Prostate gland (tissue), 2 donors: ENCODE measurements around the gene GID8. TPM values are rescaled to one million over a fixed set of nuclear protein-coding genes. Genes with fewer than 3 reads are reported as not detected.

ENCODE experiments used
- DNase-seq: peaks from one replicate; pipeline ENCODE4 v3.0.0-alpha.2; 2019; ENCODE audit warnings: low spot score
- H3K27ac ChIP-seq, 2 donors: fragments of 200-600 bp; sonication (generic); 2 replicates each; pipeline ENCODE4 v1.5.1; 2017 to 2019
- H3K27me3 ChIP-seq: fragments of 200-600 bp; sonication (generic); replicated peaks from 2 replicates; pipeline ENCODE4 v1.5.1; 2019; ENCODE audit not compliant: insufficient read depth
- H3K36me3 ChIP-seq, 2 donors: fragments of 200-600 bp; sonication (generic); 1 replicate in 1 of 2; 2 replicates in 1 of 2; pipeline versions ENCODE4 v1.5.1 to v1.8.1; 2017 to 2019
- H3K4me1 ChIP-seq: fragments of 200-600 bp; sonication (generic); replicated peaks from 2 replicates; pipeline ENCODE4 v1.5.1; 2019
- H3K4me3 ChIP-seq, 2 donors: fragments of 200-600 bp; sonication (generic); 2 replicates each; pipeline ENCODE4 v1.5.1; 2017 to 2019
- H3K9me3 ChIP-seq: fragments of 200-600 bp; sonication (generic); 2 replicates; pipeline ENCODE4 v1.5.1; 2017
- POLR2A ChIP-seq: fragments of 450-650 bp; IDR thresholded peaks from one replicate; pipeline ENCODE4 v1.6.1; 2016; ENCODE audit warnings: antibody characterized with exemption, mild to moderate bottlenecking
- POLR2AphosphoS5 ChIP-seq: sonication (generic); formaldehyde crosslinking; IDR thresholded peaks from one replicate; pipeline ENCODE4 v1.6.1; 2017; ENCODE audit warnings: antibody characterized with exemption
- WGBS: methylation state at CpG from one replicate; pipeline ENCODE4 v1.1.5; 2018; 5-methylcytosine and 5-hydroxymethylcytosine counted together
- intact Hi-C: fragments of 100-400 bp; cut with DNase I; formaldehyde crosslinking; loops from one replicate; pipeline ENCODE4 v1.14.2; 2022
- total RNA-seq, 2 donors: library from RNA; depleted of rRNA; stranded (reverse); fragments of >200 nt; gene quantifications; one replicate each; pipeline ENCODE4 v1.1.0, GENCODE V29; 2016
- TF ChIP-seq, protein P1 (sequence below), 4 experiments: fragments of 200-600 bp in 2 of 4; fragments of 450-650 bp in 2 of 4; sonication (generic) in 2 of 4; IDR thresholded peaks; 1 replicate in 3 of 4; 2 replicates in 1 of 4; pipeline ENCODE4 v1.5.1; 2016 to 2019; ENCODE audit warnings: antibody characterized with exemption in 4 of 4, mild to moderate bottlenecking in 2 of 4, moderate library complexity in 2 of 4

The GID8 gene
- total RNA-seq, 2 donors from 2014 or later = 38.7 to 42.7 TPM

DNA sequence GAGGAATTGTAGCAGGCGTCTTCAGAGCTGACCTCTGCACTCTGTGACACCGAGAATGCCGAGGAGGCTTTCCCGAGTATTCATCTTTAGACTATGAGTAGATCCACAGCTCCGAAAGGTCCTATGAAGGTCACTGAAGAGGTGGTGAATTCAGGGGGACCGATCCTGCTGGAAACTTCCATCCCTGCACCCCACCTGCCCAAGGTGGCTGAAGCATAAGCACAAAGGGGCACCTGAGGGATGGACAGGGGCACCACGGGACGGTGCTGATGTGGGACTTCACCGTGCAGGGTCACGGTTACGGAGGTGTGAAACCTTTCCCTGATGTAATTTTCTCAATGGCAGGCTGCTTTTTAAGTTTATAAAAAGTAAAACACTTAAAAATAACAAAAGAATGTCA is 36.1 kb upstream of the GID8 start:
- intact Hi-C loops = loop anchor here (5.0 kb wide), 1 partner anchor 105 kb away; the partner anchor contains the start of gene BHLHE23
- no peak for DNase-seq
- no peaks in the 10 kb centered on the region for H3K27me3 ChIP-seq
- no peak overlapping the region for H3K27ac ChIP-seq
- TF ChIP-seq POLR2A (no peak), POLR2AphosphoS5 (no peak)
- TF ChIP-seq, protein P1, sequence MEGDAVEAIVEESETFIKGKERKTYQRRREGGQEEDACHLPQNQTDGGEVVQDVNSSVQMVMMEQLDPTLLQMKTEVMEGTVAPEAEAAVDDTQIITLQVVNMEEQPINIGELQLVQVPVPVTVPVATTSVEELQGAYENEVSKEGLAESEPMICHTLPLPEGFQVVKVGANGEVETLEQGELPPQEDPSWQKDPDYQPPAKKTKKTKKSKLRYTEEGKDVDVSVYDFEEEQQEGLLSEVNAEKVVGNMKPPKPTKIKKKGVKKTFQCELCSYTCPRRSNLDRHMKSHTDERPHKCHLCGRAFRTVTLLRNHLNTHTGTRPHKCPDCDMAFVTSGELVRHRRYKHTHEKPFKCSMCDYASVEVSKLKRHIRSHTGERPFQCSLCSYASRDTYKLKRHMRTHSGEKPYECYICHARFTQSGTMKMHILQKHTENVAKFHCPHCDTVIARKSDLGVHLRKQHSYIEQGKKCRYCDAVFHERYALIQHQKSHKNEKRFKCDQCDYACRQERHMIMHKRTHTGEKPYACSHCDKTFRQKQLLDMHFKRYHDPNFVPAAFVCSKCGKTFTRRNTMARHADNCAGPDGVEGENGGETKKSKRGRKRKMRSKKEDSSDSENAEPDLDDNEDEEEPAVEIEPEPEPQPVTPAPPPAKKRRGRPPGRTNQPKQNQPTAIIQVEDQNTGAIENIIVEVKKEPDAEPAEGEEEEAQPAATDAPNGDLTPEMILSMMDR (IDR thresholded peaks at IDR 0.05) = no peak
- 87% methylated on average over 11 of the region's 11 CpGs for WGBS
- peaks cover 18 to 26% of the 10 kb centered on the region in 2 donors for H3K36me3 ChIP-seq
- peaks cover 10% of the 10 kb centered on the region for H3K4me1 ChIP-seq
- H3K4me3 ChIP-seq = no peak overlapping the region
- no peaks in the 10 kb centered on the region for H3K9me3 ChIP-seq

DNA sequence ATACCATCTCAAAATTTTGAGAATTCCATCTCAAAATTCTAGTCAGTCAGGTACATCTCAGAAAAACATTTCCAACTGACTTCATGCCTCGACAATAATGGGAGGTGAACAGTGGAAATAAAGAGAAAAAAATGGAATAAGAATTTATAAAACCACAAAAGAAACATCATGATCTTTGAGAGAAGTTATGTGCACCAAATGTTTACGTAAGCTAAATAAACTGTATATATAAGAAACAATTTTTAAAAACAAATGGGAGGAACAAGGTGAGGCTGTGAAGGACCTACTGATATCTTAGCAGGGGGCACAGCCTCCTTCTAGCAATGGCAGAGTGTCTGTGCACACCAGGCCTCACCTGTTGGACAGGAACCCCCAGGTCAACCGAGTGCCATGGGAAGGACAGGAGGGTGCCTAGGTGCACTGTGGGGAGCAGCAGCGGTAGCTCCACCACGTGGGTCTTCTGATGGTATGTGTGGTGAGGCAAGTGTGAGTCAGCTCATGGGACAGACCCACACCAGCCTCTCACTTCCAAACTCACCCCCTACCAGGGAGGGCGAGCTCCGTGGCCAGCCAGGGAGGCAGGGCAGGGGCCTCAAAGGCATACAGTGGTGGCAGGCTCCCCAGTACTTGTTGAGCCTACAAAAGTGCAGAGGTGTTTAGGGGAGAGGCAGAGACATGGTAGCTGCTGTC is 34.9 kb upstream of the GID8 start:
- Histone ChIP-seq H3K36me3 (peaks cover 20 to 30% of the 10 kb centered on the region in 2 donors), H3K4me1 (peaks cover 10% of the 10 kb centered on the region), H3K9me3 (no peaks in the 10 kb centered on the region), H3K4me3 (no peak overlapping the region), H3K27ac (no peak overlapping the region), H3K27me3 (no peaks in the 10 kb centered on the region)
- TF ChIP-seq POLR2A (no peak), POLR2AphosphoS5 (no peak)
- TF ChIP-seq, protein P1 (IDR thresholded peaks at IDR 0.05) = no peak
- 72% methylated on average over 7 of the region's 7 CpGs for WGBS
- DNase-seq = no peak
- intact Hi-C loops = loop anchor here (5.0 kb wide), 1 partner anchor 104 kb away; the partner anchor contains the start of gene BHLHE23

DNA sequence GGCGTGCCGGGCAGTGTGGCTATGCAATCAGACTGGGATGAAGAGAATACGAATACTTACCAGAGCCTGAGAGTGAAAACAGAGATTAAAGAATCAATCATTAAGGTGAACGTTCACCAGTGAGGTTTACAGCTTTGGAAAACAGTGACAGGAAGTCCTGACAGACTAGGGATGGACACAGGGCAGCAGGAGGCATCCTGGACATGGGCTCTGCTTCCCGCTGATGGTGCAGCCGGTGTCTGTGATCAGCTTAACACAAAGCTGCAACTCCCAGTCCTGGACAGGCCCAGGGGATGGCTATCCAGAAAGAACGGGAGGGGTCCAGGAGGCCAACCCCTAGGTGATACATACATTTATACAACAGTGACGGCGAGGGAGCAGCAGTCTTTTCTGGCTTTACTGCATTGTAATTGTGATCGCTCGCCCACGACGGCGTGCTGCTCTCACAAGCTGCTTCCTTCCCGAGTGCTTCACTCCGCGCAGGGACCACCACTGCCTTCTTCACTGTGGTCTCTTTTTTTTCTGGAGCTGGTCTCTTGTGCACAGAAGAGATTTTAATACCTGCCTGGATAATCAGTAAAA is 32.3 kb upstream of the GID8 start:
- Histone ChIP-seq H3K36me3 (peaks cover 31 to 35% of the 10 kb centered on the region in 2 donors), H3K9me3 (no peaks in the 10 kb centered on the region), H3K27ac (no peak overlapping the region), H3K4me3 (no peak overlapping the region), H3K4me1 (no peaks in the 10 kb centered on the region), H3K27me3 (no peaks in the 10 kb centered on the region)
- DNase-seq = no peak
- TF ChIP-seq, protein P1 (IDR thresholded peaks at IDR 0.05) = no peak
- no peak for TF ChIP-seq POLR2A
- TF ChIP-seq POLR2AphosphoS5 = no peak
- intact Hi-C loops = no loop called here
- WGBS = 83% methylated on average over 17 of the region's 17 CpGs

DNA sequence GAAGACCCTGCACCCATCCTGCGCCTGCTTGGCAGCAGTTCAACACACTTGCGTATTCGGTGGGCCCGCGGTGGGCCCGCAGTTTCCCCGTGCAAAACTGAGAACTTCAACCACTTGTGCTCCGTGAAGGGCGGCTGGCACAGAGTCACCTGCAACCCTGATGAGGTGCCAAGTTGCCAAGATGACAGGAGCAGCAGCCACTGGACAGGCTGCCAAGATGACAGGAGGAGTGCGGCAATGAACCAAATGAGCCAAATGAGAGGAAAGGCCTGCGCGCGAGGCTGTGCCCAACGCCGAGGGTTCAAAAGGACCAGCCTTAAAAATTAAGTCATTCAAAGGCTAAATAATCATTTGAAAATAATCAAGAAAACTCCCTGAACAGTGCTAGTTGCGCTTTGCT is 31.7 kb upstream of the GID8 start:
- intact Hi-C loops = no loop called here

More for the DNA sequence above, 31.7 kb upstream of the GID8 start:
- peaks cover 34 to 40% of the 10 kb centered on the region in 2 donors for H3K36me3 ChIP-seq
- no peak overlapping the region for H3K4me3 ChIP-seq
- H3K9me3 ChIP-seq = no peaks in the 10 kb centered on the region
- H3K27me3 ChIP-seq = no peaks in the 10 kb centered on the region
- no peak overlapping the region for H3K27ac ChIP-seq
- H3K4me1 ChIP-seq = no peaks in the 10 kb centered on the region
- TF ChIP-seq, protein P1 (IDR thresholded peaks at IDR 0.05) = no peak
- no peak for TF ChIP-seq POLR2AphosphoS5
- no peak for DNase-seq
- 88% methylated on average over 16 of the region's 16 CpGs for WGBS
